ENCODE results near the gene SLC4A9.
A peak's percentile ranks its signal among the peaks of the same experiment; 100 is the strongest.

SLC4A9 gene

GRCh38 chr5:140358738-140359310 lies 1.2 kb upstream of the SLC4A9 start:
- in situ Hi-C loops (cut with HindIII; ENCODE audit: low pct_unique_long_range_greater_than_20kb, low sequenced_read_pairs): no loop called here

GRCh38 chr5:140360681-140361479 lies 886 bp downstream of the SLC4A9 start:
- in situ Hi-C loops (cut with HindIII; ENCODE audit: low pct_unique_long_range_greater_than_20kb, low sequenced_read_pairs): no loop called here
- DNase-seq (ENCODE audit: low read depth in 1 of 2, low spot score in 1 of 2): no peak

More at GRCh38 chr5:140358738-140359310, 1.2 kb upstream of the SLC4A9 start:
- no peak for TF ChIP-seq JUND (IDR thresholded peaks at IDR 0.05; ENCODE audit: low read depth)
- peak in 1 of 2 experiments; percentile 69 for DNase-seq (ENCODE audit: low read depth in 1 of 2, low spot score in 1 of 2)

GRCh38 chr5:140361901-140362300 lies 1.9 kb downstream of the SLC4A9 start:
- TF ChIP-seq JUND (IDR thresholded peaks at IDR 0.05; ENCODE audit: low read depth): no peak
- no peak for DNase-seq (ENCODE audit: low read depth in 1 of 2, low spot score in 1 of 2)
- in situ Hi-C loops (cut with HindIII; ENCODE audit: low pct_unique_long_range_greater_than_20kb, low sequenced_read_pairs): no loop called here

More at GRCh38 chr5:140360681-140361479, 886 bp downstream of the SLC4A9 start:
- TF ChIP-seq JUND (IDR thresholded peaks at IDR 0.05; ENCODE audit: low read depth): no peak

- no peak for TF ChIP-seq JUND (IDR thresholded peaks at IDR 0.05; ENCODE audit: low read depth)
- no peak for DNase-seq (ENCODE audit: low read depth in 1 of 2, low spot score in 1 of 2)
- in situ Hi-C loops (cut with HindIII; ENCODE audit: low pct_unique_long_range_greater_than_20kb, low sequenced_read_pairs): no loop called here
Measured at GRCh38 chr5:140362311-140362710, 2.3 kb downstream of the SLC4A9 start.

- TF ChIP-seq JUND (IDR thresholded peaks at IDR 0.05; ENCODE audit: low read depth): no peak
- in situ Hi-C loops (cut with HindIII; ENCODE audit: low pct_unique_long_range_greater_than_20kb, low sequenced_read_pairs): no loop called here
- DNase-seq (ENCODE audit: low read depth in 1 of 2, low spot score in 1 of 2): peak; percentile 87 to 90
Measured at GRCh38 chr5:140362875-140363630, 3.1 kb downstream of the SLC4A9 start.

- in situ Hi-C loops (cut with HindIII; ENCODE audit: low pct_unique_long_range_greater_than_20kb, low sequenced_read_pairs): no loop called here
- no peak for TF ChIP-seq JUND (IDR thresholded peaks at IDR 0.05; ENCODE audit: low read depth)
Measured at GRCh38 chr5:140363631-140364471, 3.9 kb downstream of the SLC4A9 start.

GRCh38 chr5:140364472-140364765 lies 4.4 kb downstream of the SLC4A9 start:
- TF ChIP-seq JUND (IDR thresholded peaks at IDR 0.05; ENCODE audit: low read depth): no peak
- in situ Hi-C loops (cut with HindIII; ENCODE audit: low pct_unique_long_range_greater_than_20kb, low sequenced_read_pairs): no loop called here
- DNase-seq (ENCODE audit: low read depth in 1 of 2, low spot score in 1 of 2): no peak

More at GRCh38 chr5:140363631-140364471, 3.9 kb downstream of the SLC4A9 start:
- no peak for DNase-seq (ENCODE audit: low read depth in 1 of 2, low spot score in 1 of 2)

- DNase-seq (ENCODE audit: low read depth in 1 of 2, low spot score in 1 of 2): no peak
- in situ Hi-C loops (cut with HindIII; ENCODE audit: low pct_unique_long_range_greater_than_20kb, low sequenced_read_pairs): no loop called here
- TF ChIP-seq JUND (IDR thresholded peaks at IDR 0.05; ENCODE audit: low read depth): no peak
Measured at GRCh38 chr5:140365282-140365681, 5.3 kb downstream of the SLC4A9 start.

GRCh38 chr5:140365941-140366340 lies 5.9 kb downstream of the SLC4A9 start:
- in situ Hi-C loops (cut with HindIII; ENCODE audit: low pct_unique_long_range_greater_than_20kb, low sequenced_read_pairs): no loop called here
- DNase-seq (ENCODE audit: low read depth in 1 of 2, low spot score in 1 of 2): no peak
- no peak for TF ChIP-seq JUND (IDR thresholded peaks at IDR 0.05; ENCODE audit: low read depth)

GRCh38 chr5:140366589-140367255 lies 6.7 kb downstream of the SLC4A9 start:
- no peak for TF ChIP-seq JUND (IDR thresholded peaks at IDR 0.05; ENCODE audit: low read depth)
- DNase-seq (ENCODE audit: low read depth in 1 of 2, low spot score in 1 of 2): no peak
- in situ Hi-C loops (cut with HindIII; ENCODE audit: low pct_unique_long_range_greater_than_20kb, low sequenced_read_pairs): no loop called here

- DNase-seq (ENCODE audit: low read depth in 1 of 2, low spot score in 1 of 2): no peak
- in situ Hi-C loops (cut with HindIII; ENCODE audit: low pct_unique_long_range_greater_than_20kb, low sequenced_read_pairs): no loop called here
- no peak for TF ChIP-seq JUND (IDR thresholded peaks at IDR 0.05; ENCODE audit: low read depth)
Measured at GRCh38 chr5:140367256-140368013, 7.4 kb downstream of the SLC4A9 start.

All from T47D (cell line).